Common myeloid progenitor, CD34-positive (primary cell): Measurements from ENCODE around the gene RPTOR.

Experiments used
- CTCF ChIA-PET: fragments of 350-600 bp; sonication (Branson Sonifier 250); formaldehyde crosslinking; loops from one replicate; lab custom pipeline; 2021; ENCODE audit warnings: antibody characterized with exemption; lab: Charles Lee
- POLR2A ChIA-PET: fragments of 350-600 bp; sonication (Branson Sonifier 250); formaldehyde crosslinking; loops from one replicate; lab custom pipeline; 2021; ENCODE audit warnings: antibody characterized with exemption; lab: Charles Lee
- DNase-seq, 3 donors: peaks; one replicate each; pipeline versions ENCODE4 v3.0.0 to v3.0.0-alpha.2; 2013
- H3K27ac ChIP-seq, 2 experiments: 1 replicate in 1 of 2; 2 replicates in 1 of 2; pipeline ENCODE4 v1.7.0; 2013; ENCODE audit warnings: inconsistent platforms in 2 of 2, low read length in 2 of 2, mild to moderate bottlenecking in 2 of 2, low read depth in 1 of 2, moderate library complexity in 1 of 2; ENCODE audit not compliant: severe bottlenecking in 2 of 2, insufficient read depth in 1 of 2, poor library complexity in 1 of 2
- H3K27me3 ChIP-seq, 5 experiments: replicated peaks in 2 of 5; 1 replicate in 3 of 5; 2 replicates in 2 of 5; pipeline versions ENCODE4 v1.6.1 to v1.7.0; 2013; ENCODE audit warnings: low read length in 4 of 5, mild to moderate bottlenecking in 2 of 5, moderate library complexity in 2 of 5, inconsistent platforms in 1 of 5; ENCODE audit not compliant: insufficient read depth in 5 of 5, control insufficient read depth in 4 of 5
- H3K36me3 ChIP-seq, 4 experiments: 1 replicate in 2 of 4; 2 replicates in 2 of 4; pipeline versions ENCODE4 v1.6.1 to v1.7.0; 2013; ENCODE audit warnings: low read length in 3 of 4, control low read depth in 1 of 4, mild to moderate bottlenecking in 1 of 4; ENCODE audit not compliant: control insufficient read depth in 4 of 4, insufficient read depth in 4 of 4
- H3K4me1 ChIP-seq, 4 experiments: 1 replicate in 3 of 4; 2 replicates in 1 of 4; pipeline versions ENCODE4 v1.6.1 to v1.7.1; 2013; ENCODE audit warnings: low read length in 3 of 4, mild to moderate bottlenecking in 3 of 4, control low read depth in 1 of 4, inconsistent platforms in 1 of 4, moderate library complexity in 1 of 4; ENCODE audit not compliant: control insufficient read depth in 4 of 4, insufficient read depth in 4 of 4; ENCODE audit errors: control extremely low read depth in 1 of 4
- H3K4me3 ChIP-seq, 7 experiments: 1 replicate in 4 of 7; 2 replicates in 3 of 7; pipeline versions ENCODE4 v1.5.1 to v1.7.0; 2013; ENCODE audit warnings: mild to moderate bottlenecking in 7 of 7, low read length in 6 of 7, moderate library complexity in 6 of 7, inconsistent platforms in 2 of 7, low read depth in 2 of 7, control low read depth in 1 of 7; ENCODE audit not compliant: insufficient read depth in 4 of 7, control insufficient read depth in 1 of 7; ENCODE audit errors: extremely low read depth in 1 of 7
- H3K9me3 ChIP-seq, 5 experiments: 1 replicate in 4 of 5; 2 replicates in 1 of 5; pipeline versions ENCODE4 v1.6.1 to v1.7.1; 2013; ENCODE audit warnings: low read length in 4 of 5, mild to moderate bottlenecking in 2 of 5, inconsistent platforms in 1 of 5, low read depth in 1 of 5, moderate library complexity in 1 of 5; ENCODE audit not compliant: control insufficient read depth in 4 of 5, insufficient read depth in 2 of 5; ENCODE audit errors: control extremely low read depth in 1 of 5
- WGBS: methylation state at CpG from one replicate; pipeline ENCODE4 v1.1.5; 2013; ENCODE audit not compliant: insufficient coverage; 5-methylcytosine and 5-hydroxymethylcytosine counted together

RPTOR gene

DNA sequence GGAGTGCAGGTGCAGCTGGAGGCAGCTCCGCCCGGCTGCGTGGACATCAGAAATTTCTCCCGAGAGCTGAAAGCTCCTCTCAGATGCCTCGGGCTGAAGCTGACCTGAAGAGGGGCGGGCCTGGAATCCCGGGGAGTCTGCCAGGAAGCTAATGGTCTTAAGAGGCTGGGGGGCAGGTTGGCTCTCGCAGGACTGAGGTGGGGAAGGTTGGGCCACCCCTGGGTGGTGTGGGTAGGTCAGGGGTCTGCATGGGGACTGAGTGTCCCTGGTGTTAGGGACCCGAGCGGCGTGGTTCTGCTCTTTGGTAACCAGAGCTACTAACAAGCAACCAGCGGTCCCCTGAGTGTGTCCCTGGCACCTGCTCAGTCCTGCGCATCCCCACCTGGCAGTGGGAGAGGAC lies 450.5 kb downstream of the RPTOR start:
- CTCF ChIA-PET = no interaction called here
- POLR2A ChIA-PET = no interaction called here
- Histone ChIP-seq H3K4me3 (no peak overlapping the region), H3K27me3 (no peaks in the 10 kb centered on the region), H3K27ac (no peak overlapping the region), H3K36me3 (peaks cover 0 to 54% (median 34%) of the 10 kb centered on the region in 4 experiments), H3K9me3 (no peaks in the 10 kb centered on the region), H3K4me1 (peaks cover 2 to 49% (median 24%) of the 10 kb centered on the region in 4 experiments)
- 99% methylated on average over 8 of the region's 13 CpGs for WGBS
- DNase-seq = no peak

- H3K36me3 ChIP-seq = peaks cover 0 to 58% (median 36%) of the 10 kb centered on the region in 4 experiments
- POLR2A ChIA-PET = no interaction called here
- 94% methylated on average over 23 of the region's 25 CpGs for WGBS
These were observed 452.0 kb downstream of the RPTOR start for GRCh38 chr17:80996422-80997305.

DNA sequence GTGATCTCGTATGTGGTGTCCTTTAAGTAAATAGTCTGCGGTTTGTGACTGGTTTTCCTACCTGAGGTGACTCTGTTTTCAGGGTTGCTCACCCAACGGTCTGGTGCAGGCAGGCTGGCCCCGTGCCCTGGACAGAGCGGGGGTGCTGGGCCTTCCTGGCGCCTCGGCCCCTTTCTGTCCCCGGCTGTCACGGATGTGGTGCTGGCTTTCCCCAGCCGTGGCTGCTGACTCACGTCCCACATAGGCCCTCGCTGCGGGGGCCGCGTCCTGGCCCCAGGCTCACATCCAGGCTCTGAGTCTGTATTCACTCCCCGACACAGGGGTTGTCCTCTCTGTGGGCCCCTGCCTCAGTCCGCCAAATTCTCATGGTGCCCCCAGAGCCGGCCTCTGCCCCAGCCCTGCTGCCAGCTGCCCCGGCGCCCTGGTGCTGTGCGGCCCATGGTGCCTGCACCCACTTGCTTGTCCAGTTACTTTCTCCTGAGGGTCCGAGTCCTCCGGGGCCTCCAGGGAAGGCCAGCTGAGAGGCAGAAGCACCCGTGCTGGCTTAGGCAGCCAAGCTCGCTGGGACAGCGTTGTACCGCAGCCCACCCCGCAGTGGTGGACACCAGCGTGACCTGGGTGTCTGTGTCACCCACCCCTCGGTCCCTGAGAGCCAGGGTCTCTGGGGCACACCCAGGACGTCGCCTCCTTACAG lies 452.9 kb downstream of the RPTOR start:
- peak overlapping the region; percentile 46 to 79 for H3K27ac ChIP-seq
- H3K27me3 ChIP-seq = peaks cover 0 to 7% (median 2%) of the 10 kb centered on the region in 5 experiments
- H3K4me3 ChIP-seq = no peak overlapping the region
- H3K4me1 ChIP-seq = peaks cover 0 to 53% (median 20%) of the 10 kb centered on the region in 4 experiments
- no peaks in the 10 kb centered on the region for H3K9me3 ChIP-seq
- peaks cover 0 to 58% (median 36%) of the 10 kb centered on the region in 4 experiments for H3K36me3 ChIP-seq
- POLR2A ChIA-PET = no interaction called here
- CTCF ChIA-PET = no interaction called here
- 82% methylated on average over 29 of the region's 32 CpGs for WGBS
- DNase-seq = peak; percentile 19 to 82 (median 81)

More at GRCh38 chr17:80996422-80997305, 452.0 kb downstream of the RPTOR start:
- peak overlapping the region in 1 of 2 experiments; percentile 79 for H3K27ac ChIP-seq
- CTCF ChIA-PET = no interaction called here
- DNase-seq = no peak
- no peak overlapping the region for H3K4me3 ChIP-seq
- no peaks in the 10 kb centered on the region for H3K9me3 ChIP-seq
- peaks cover 0 to 49% (median 18%) of the 10 kb centered on the region in 4 experiments for H3K4me1 ChIP-seq
- no peaks in the 10 kb centered on the region for H3K27me3 ChIP-seq

GRCh38 chr17:80998118-80998747 lies 453.6 kb downstream of the RPTOR start:
- Histone ChIP-seq H3K4me3 (no peak overlapping the region), H3K9me3 (no peaks in the 10 kb centered on the region), H3K36me3 (peaks cover 0 to 58% (median 36%) of the 10 kb centered on the region in 4 experiments), H3K4me1 (peaks cover 0 to 50% (median 15%) of the 10 kb centered on the region in 4 experiments), H3K27me3 (peaks cover 0 to 12% (median 2%) of the 10 kb centered on the region in 5 experiments), H3K27ac (peak overlapping the region; percentile 46 to 79)
- ChIA-PET CTCF (interaction anchor here (1.0 kb wide), 1 partner anchor 9 kb away, joined by 3 read pairs; no protein-coding TSS in a partner anchor), POLR2A (no interaction called here)
- 97% methylated on average over 18 of the region's 19 CpGs for WGBS
- DNase-seq = no peak

GRCh38 chr17:80998748-80999535 lies 454.3 kb downstream of the RPTOR start:
- DNase-seq = no peak
- Histone ChIP-seq H3K9me3 (no peaks in the 10 kb centered on the region), H3K4me3 (no peak overlapping the region), H3K27ac (no peak overlapping the region), H3K36me3 (peaks cover 0 to 58% (median 36%) of the 10 kb centered on the region in 4 experiments), H3K4me1 (peaks cover 0 to 51% (median 16%) of the 10 kb centered on the region in 4 experiments), H3K27me3 (peaks cover 0 to 19% (median 4%) of the 10 kb centered on the region in 5 experiments)
- CTCF ChIA-PET = interaction anchor here (1.0 kb wide), 1 partner anchor 8 kb away, joined by 3 read pairs; no protein-coding TSS in a partner anchor
- POLR2A ChIA-PET = no interaction called here
- WGBS = 94% methylated on average over 33 of the region's 39 CpGs

DNA sequence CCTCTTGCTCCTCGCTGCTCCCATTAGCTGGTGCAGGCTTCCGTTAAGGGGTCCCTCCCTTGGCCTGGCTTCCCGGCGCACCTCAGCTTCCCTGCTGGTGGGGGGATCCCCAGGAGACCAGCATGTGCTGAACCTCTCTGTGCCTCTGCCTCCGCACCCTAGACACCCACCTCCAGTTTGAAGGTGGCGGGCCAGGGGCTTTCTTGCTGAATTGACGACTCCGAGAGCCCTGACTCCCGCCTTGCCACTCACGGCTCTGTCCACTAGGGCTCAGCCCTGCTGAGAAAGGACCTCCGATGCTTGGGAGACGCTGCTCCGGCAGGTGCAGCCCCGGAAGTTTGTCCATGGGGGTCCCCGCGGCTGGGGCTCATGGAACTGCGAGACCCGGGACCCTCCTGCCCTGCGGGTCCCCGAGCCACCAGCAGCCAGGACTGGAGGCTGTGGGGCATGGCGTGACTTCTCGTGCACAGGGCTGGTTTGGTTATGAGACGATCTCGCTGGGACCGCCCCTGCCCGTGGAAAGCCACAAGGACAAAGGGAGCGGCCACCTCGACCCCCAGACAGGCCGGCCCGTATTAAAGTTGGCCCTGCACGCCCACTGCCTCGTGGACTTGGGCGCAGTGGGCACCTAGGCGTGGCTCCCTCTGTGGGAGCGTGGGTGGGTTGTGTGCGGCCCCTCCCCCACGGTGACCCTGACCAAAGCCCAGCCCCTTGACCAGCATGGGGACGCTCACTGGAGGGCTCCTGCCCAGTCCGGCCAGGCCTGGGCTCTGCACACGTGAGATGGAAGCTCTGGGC lies 455.1 kb downstream of the RPTOR start:
- peaks cover 0 to 57% (median 36%) of the 10 kb centered on the region in 4 experiments for H3K36me3 ChIP-seq
- peaks cover 0 to 25% (median 5%) of the 10 kb centered on the region in 5 experiments for H3K27me3 ChIP-seq
- H3K27ac ChIP-seq = no peak overlapping the region
- no peak for DNase-seq
- H3K4me1 ChIP-seq = peaks cover 0 to 57% (median 21%) of the 10 kb centered on the region in 4 experiments
- 95% methylated on average over 36 of the region's 40 CpGs for WGBS
- POLR2A ChIA-PET = no interaction called here
- no peak overlapping the region for H3K4me3 ChIP-seq
- CTCF ChIA-PET = no interaction called here
- no peaks in the 10 kb centered on the region for H3K9me3 ChIP-seq
